Rectal smooth muscle tissue (tissue), 1 donor: Measurements from ENCODE around the gene LRIG1.

Source experiments
- H3K27ac ChIP-seq: one replicate; pipeline ENCODE4 v1.7.0; 2013; ENCODE audit warnings: low read depth, low read length, inconsistent platforms
- H3K27me3 ChIP-seq: one replicate; pipeline ENCODE4 v1.7.0; 2013; ENCODE audit warnings: low read length; ENCODE audit not compliant: control insufficient read depth, insufficient read depth
- H3K36me3 ChIP-seq: one replicate; pipeline ENCODE4 v1.7.0; 2013; ENCODE audit warnings: low read length; ENCODE audit not compliant: control insufficient read depth, insufficient read depth
- H3K4me1 ChIP-seq: one replicate; pipeline ENCODE4 v1.7.0; 2013; ENCODE audit warnings: low read length; ENCODE audit not compliant: control insufficient read depth, insufficient read depth
- H3K4me3 ChIP-seq: one replicate; pipeline ENCODE4 v1.7.0; 2013; ENCODE audit warnings: low read length
- H3K9ac ChIP-seq: one replicate; pipeline ENCODE4 v1.7.0; 2013; ENCODE audit warnings: low read length

The LRIG1 gene

GRCh38 chr3:66403323-66403990, 97.4 kb downstream of the LRIG1 start:
- H3K9ac ChIP-seq = no peak overlapping the region
- peaks cover 80% of the 10 kb centered on the region for H3K4me1 ChIP-seq
- no peak overlapping the region for H3K4me3 ChIP-seq
- peak overlapping the region; percentile 6 for H3K27ac ChIP-seq
- no peaks in the 10 kb centered on the region for H3K27me3 ChIP-seq
- peaks cover 18% of the 10 kb centered on the region for H3K36me3 ChIP-seq

GRCh38 chr3:66402596-66403290, 98.1 kb downstream of the LRIG1 start:
- Histone ChIP-seq H3K36me3 (peaks cover 19% of the 10 kb centered on the region), H3K4me3 (no peak overlapping the region), H3K4me1 (peaks cover 74% of the 10 kb centered on the region), H3K27ac (peak overlapping the region; percentile 68), H3K9ac (no peak overlapping the region), H3K27me3 (no peaks in the 10 kb centered on the region)

- Histone ChIP-seq H3K9ac (no peak overlapping the region), H3K4me3 (no peak overlapping the region), H3K27me3 (no peaks in the 10 kb centered on the region), H3K36me3 (peaks cover 25% of the 10 kb centered on the region), H3K27ac (peak overlapping the region; percentile 68), H3K4me1 (peaks cover 70% of the 10 kb centered on the region)
Observed at GRCh38 chr3:66401675-66402491, 98.9 kb downstream of the LRIG1 start.

DNA sequence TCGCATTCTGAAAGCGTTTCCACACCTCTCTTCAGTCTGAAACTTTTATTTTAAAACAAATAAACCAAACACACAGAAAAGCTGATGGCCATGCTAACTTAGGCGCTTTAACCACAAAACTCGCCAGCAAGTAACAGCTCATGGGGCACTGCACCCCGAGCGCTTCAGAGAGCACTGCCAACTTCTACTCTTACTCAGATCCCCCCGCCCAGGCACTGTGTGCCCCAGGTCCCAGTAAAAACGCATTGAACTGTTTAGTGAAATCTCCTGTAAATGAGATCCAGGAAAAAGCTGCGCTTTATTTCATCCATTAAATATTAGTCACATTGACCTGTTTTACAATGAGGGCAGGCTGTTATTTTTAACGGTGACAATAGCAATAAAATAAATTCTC, 99.7 kb downstream of the LRIG1 start:
- H3K4me3 ChIP-seq = no peak overlapping the region
- peaks cover 25% of the 10 kb centered on the region for H3K36me3 ChIP-seq
- peaks cover 63% of the 10 kb centered on the region for H3K4me1 ChIP-seq
- no peak overlapping the region for H3K27ac ChIP-seq
- H3K9ac ChIP-seq = no peak overlapping the region
- no peaks in the 10 kb centered on the region for H3K27me3 ChIP-seq

DNA sequence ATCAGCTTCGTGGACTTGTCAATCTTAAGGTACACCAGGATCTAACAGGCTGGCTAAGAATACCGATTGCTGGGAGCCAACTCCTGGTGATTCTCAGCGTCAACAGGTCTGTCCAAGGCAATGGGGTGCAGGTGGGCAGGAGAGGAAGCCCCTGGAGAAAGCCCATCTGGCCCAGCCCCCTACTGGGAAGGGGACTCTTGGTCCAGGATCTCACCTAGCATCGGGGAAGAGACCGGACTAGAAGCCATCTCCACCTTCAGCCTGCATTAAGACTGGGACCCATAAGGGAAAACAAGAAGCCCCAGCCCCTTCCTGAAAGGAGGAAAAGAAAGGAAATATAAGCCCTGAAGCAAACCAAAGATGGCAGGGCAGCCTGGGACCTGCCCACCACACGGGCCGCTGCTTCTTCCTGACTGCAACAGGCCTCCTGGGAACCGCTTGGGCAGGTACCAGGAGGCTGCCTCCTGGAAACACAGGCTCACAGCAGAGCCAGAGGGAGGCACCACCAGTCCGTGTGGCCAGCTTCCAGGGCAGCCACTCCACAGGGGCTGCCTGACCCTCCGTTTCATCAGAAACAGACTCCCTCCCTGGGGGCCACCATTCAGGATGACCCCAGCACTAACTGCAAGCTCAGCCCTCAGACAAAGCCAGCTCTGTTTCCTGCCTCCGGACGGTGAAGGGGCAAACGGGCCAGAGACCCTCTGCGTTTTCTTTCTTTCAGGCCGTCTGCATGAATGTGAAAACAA, 100.2 kb downstream of the LRIG1 start:
- peaks cover 26% of the 10 kb centered on the region for H3K36me3 ChIP-seq
- H3K4me3 ChIP-seq = no peak overlapping the region
- no peaks in the 10 kb centered on the region for H3K27me3 ChIP-seq
- peaks cover 61% of the 10 kb centered on the region for H3K4me1 ChIP-seq
- H3K9ac ChIP-seq = no peak overlapping the region
- peak overlapping the region; percentile 10 for H3K27ac ChIP-seq

- no peaks in the 10 kb centered on the region for H3K27me3 ChIP-seq
- peak overlapping the region; percentile 10 for H3K27ac ChIP-seq
- no peak overlapping the region for H3K4me3 ChIP-seq
- peaks cover 60% of the 10 kb centered on the region for H3K4me1 ChIP-seq
- no peak overlapping the region for H3K9ac ChIP-seq
- peaks cover 30% of the 10 kb centered on the region for H3K36me3 ChIP-seq
Observed at GRCh38 chr3:66399529-66400232, 101.1 kb downstream of the LRIG1 start.

DNA sequence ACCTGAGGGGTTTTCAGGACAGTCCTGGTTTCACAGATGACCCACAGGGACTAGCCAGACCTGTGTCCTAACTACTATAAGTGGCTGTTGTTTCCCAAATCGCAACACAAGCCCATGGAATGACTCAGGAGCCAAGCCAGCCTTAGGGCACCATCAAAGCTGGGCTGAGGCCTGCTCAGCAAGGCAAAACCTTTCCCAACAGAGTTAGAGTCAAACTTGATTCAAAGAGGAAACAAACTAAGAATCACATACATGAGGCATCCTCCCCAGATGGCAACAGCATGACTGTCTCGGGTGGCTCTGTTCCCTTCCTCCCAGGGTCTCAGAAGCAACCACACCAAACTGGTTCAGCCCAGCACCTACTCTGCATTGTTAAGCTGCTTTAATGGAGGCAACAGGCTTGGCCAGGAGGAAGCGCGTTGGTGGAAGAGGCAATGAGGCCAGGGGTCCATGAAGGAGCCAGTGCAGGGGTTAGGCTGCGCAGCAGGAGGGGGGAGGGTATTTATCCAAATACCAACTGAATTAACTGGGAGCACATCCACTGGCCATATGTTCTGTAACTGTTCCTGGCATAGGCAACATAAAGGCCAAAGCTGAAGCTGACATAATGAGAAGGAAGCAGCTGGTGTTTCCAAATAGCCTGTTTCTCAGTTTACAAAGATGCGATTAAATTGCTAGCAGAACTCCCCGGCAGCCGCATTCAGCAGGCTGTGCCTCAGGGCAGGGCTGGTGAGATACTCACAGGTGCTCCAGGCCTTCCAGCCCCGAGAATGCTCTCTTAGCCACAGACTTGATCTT, 102.4 kb downstream of the LRIG1 start:
- Histone ChIP-seq H3K27ac (peak overlapping the region; percentile 47), H3K4me3 (no peak overlapping the region), H3K9ac (no peak overlapping the region), H3K27me3 (no peaks in the 10 kb centered on the region), H3K4me1 (peaks cover 55% of the 10 kb centered on the region), H3K36me3 (peaks cover 35% of the 10 kb centered on the region)

GRCh38 chr3:66397745-66398144, 103.1 kb downstream of the LRIG1 start:
- Histone ChIP-seq H3K27me3 (no peaks in the 10 kb centered on the region), H3K27ac (peak overlapping the region; percentile 47), H3K4me3 (no peak overlapping the region), H3K36me3 (peaks cover 41% of the 10 kb centered on the region), H3K9ac (no peak overlapping the region), H3K4me1 (peaks cover 48% of the 10 kb centered on the region)

DNA sequence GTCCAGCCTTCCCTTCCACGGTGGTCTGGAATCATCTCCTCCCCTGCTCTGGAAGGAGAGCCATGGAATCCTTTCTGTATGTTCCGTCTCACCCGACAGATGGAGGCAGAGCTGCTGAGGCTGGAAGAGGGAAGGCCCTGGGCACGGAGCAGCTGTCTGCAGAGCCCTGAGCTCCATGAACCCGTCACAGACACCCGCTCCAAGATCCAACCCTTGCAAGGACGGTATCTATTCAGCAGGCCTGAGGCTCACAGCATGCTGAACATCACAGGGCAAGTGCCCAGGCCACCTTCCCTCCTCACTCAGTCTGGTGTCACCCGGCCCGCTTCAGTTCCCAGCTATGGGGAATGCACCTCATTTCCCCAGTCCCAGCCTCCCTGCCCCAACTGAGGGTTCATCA, 103.9 kb downstream of the LRIG1 start:
- no peak overlapping the region for H3K4me3 ChIP-seq
- H3K36me3 ChIP-seq = peaks cover 41% of the 10 kb centered on the region
- H3K9ac ChIP-seq = no peak overlapping the region
- no peaks in the 10 kb centered on the region for H3K27me3 ChIP-seq
- H3K27ac ChIP-seq = peak overlapping the region; percentile 47
- H3K4me1 ChIP-seq = peaks cover 40% of the 10 kb centered on the region

DNA sequence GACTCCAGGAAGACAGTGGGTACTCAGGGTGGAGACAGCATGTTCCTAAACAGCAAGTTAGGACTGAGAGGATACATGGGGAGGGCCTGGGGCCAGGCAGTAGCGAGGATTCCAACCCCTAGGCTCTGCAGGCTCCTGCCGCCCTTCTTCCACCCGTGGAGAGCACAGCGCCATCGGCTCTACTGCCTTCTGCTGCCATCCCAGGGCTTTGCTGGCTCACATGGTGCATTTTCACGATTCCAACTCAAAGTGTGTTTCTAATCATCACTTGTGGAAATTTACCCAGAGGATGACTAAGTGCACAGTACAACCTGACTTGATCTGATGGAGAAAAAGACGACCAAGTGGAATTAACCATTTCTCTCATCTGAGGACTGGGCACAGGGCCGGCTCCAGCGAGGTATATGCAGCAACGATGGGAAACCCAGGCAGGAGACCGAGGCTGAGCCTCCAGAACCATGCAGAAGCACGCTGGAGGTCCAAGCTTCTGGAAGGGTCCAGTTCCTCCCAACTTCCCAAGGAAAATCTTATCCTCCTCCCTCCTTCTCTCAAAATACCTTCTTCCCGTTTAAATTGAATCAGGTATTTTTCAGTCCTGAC, 104.6 kb downstream of the LRIG1 start:
- Histone ChIP-seq H3K4me3 (no peak overlapping the region), H3K9ac (no peak overlapping the region), H3K27me3 (no peaks in the 10 kb centered on the region), H3K27ac (peak overlapping the region; percentile 15), H3K4me1 (peaks cover 33% of the 10 kb centered on the region), H3K36me3 (peaks cover 41% of the 10 kb centered on the region)

DNA sequence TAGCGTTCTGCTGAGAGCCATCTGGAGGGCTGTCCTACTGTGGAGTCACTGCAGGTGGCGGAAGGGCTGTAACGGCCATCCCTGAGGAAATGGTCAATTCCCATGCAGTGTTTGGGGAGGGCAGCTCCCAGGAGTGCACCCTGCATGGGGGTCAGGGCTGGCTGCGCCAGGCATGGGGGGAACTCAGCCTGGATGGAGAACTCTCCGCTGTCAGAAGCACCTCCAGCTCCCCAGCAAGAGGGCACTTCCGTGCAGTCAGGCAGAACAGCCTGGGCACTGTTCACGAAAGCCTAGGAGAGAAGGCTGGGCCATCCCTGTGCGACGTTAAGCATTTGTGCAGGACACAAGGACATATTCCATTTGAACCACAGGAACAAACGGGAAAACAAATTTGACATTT, 105.2 kb downstream of the LRIG1 start:
- Histone ChIP-seq H3K4me3 (no peak overlapping the region), H3K9ac (no peak overlapping the region), H3K36me3 (peaks cover 41% of the 10 kb centered on the region), H3K27me3 (no peaks in the 10 kb centered on the region), H3K4me1 (peaks cover 28% of the 10 kb centered on the region), H3K27ac (peak overlapping the region; percentile 15)
